HAP-1 (cell line): ENCODE data around the gene PLD4.

Source experiments
- DNase-seq, 2 experiments: peaks; one replicate each; pipeline ENCODE4 v3.0.0-alpha.2; 2016 to 2020; ENCODE audit warnings: low spot score in 2 of 2
- H3K27me3 ChIP-seq: fragments of 250-450 bp; sonication (Bioruptor Pico); 2 replicates; pipeline ENCODE4 v1.5.1; 2020; ENCODE audit warnings: low read depth, mild to moderate bottlenecking, moderate library complexity
- H3K36me3 ChIP-seq: fragments of 250-450 bp; sonication (Bioruptor Pico); replicated peaks from 2 replicates; pipeline ENCODE4 v1.5.1; 2020; ENCODE audit warnings: mild to moderate bottlenecking
- H3K4me1 ChIP-seq: fragments of 250-450 bp; sonication (Bioruptor Pico); 2 replicates; pipeline ENCODE4 v1.5.1; 2020; ENCODE audit warnings: mild to moderate bottlenecking
- H3K4me3 ChIP-seq: fragments of 250-450 bp; sonication (Bioruptor Pico); 2 replicates; pipeline ENCODE4 v1.5.1; 2020; ENCODE audit warnings: mild to moderate bottlenecking, moderate library complexity
- H3K9me3 ChIP-seq: fragments of 250-450 bp; sonication (Bioruptor Pico); 2 replicates; pipeline ENCODE4 v1.5.1; 2020; ENCODE audit warnings: mild to moderate bottlenecking, moderate library complexity
- in situ Hi-C: fragments of 300-500 bp; cut with MboI; formaldehyde crosslinking; loops from 3 replicates; pipeline ENCODE4 v1.14.3; 2020; ENCODE audit warnings: low sequenced_read_pairs, inconsistent platforms, mixed read lengths

PLD4 gene

DNA sequence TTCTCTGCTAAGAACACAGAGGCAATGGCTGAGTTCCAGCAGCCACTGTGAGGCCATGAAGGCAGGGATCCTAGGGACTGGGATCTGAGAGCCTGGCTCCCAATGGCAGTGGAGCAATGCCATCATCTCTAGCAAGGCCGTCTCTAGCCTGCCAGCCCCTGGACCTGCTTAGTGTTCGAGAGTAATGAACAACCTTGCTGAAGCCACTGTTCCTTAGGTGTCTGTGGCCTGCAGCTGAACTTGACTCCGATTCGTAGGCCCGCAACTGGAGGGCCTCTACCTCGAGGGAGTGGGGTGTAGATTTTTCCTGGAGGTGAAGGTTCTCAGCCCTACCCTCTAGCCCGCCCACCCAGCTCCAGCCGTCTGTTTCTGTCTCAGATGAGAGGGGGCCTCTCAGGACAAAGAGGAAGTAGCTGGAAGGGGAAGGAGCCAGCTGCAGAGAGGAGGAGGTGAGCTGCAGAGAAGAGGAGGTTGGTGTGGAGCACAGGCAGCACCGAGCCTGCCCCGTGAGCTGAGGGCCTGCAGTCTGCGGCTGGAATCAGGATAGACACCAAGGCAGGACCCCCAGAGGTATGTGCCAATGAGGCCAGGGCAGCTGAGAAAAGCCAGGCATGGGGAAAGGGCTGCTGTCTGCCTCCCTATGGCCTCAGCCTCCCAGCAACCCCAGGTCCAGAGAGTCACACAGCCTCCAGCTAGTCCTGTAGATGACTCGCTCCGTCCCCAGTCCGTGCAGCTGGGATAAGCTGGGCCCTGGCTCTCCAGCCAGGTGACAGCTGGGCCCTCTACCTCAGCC, at the start of gene PLD4:
TSS of gene PLD4 (plus strand) at position 459 of the 793 bp plus-strand sequence. CDS start 2,262 bp downstream, outside the sequence.
- Histone ChIP-seq H3K27me3 (no peaks in the 10 kb centered on the region), H3K4me1 (no peaks in the 10 kb centered on the region), H3K9me3 (no peaks in the 10 kb centered on the region), H3K36me3 (no peaks in the 10 kb centered on the region), H3K4me3 (no peak within 1 kb of the TSS)
- no peak for DNase-seq
- in situ Hi-C loops, result no loop called here

DNA sequence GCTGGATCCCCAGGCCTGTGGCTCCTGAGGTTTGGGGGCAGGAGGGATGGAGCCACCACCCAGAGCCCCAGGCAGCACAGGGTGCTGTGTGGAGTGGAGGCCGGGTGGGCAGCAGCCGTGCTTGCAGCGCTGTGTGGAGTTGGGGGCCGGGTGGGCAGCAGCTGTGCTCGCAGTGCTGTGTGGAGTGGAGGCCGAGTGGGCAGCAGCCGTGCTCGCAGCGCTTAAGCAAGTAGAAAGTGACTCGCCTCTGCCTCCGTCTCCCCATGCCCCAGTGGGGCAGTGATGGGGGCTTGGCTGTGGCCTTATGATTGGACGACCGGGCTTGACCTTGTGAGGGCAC, 49.3 kb upstream of the PLD4 start:
- in situ Hi-C loops, result no loop called here
- no peaks in the 10 kb centered on the region for H3K4me1 ChIP-seq
- H3K4me3 ChIP-seq, result no peak overlapping the region

GRCh38 chr14:104875811-104876210, 48.9 kb upstream of the PLD4 start:
- no peaks in the 10 kb centered on the region for H3K27me3 ChIP-seq
- in situ Hi-C loops, result no loop called here
- H3K9me3 ChIP-seq, result no peaks in the 10 kb centered on the region
- H3K4me3 ChIP-seq, result no peak overlapping the region
- DNase-seq, result no peak
- H3K36me3 ChIP-seq, result 0 out of 2 replicates have a peak, but pooled peaks cover 4% of the 10 kb centered on the region
- H3K4me1 ChIP-seq, result no peaks in the 10 kb centered on the region

More for the DNA sequence above, 49.3 kb upstream of the PLD4 start:
- DNase-seq, result no peak
- H3K9me3 ChIP-seq, result no peaks in the 10 kb centered on the region
- H3K36me3 ChIP-seq, result 0 out of 2 replicates have a peak, but pooled peaks cover 3% of the 10 kb centered on the region
- H3K27me3 ChIP-seq, result no peaks in the 10 kb centered on the region

DNA sequence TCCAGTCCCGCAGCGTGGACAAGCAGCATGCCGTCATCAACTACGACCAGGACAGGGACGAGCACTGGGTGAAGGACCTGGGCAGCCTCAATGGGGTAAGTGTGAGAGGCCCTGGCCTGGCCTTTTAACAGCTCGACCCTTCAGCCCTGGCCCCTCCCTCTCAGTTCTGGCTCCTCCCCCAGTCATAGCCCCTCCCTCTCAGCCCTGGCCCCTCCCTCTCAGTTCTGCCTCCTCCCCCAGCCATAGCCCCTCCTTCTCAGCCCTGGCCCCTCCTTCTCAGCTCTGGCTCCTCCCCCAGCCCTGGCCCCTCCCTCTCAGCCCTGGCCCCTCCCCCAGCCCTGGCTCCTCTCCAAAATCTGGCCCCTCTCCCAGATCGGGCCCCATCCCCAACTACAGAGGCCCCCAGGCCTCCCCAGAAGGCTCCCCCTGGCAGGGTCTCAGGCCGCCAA, 48.4 kb upstream of the PLD4 start:
- Histone ChIP-seq H3K4me1 (no peaks in the 10 kb centered on the region), H3K27me3 (no peaks in the 10 kb centered on the region), H3K36me3 (0 out of 2 replicates have a peak, but pooled peaks cover 4% of the 10 kb centered on the region), H3K9me3 (no peaks in the 10 kb centered on the region), H3K4me3 (no peak overlapping the region)
- in situ Hi-C loops, result no loop called here
- peak in 1 of 2 experiments; percentile 62 for DNase-seq

- Histone ChIP-seq H3K4me1 (no peaks in the 10 kb centered on the region), H3K27me3 (no peaks in the 10 kb centered on the region), H3K4me3 (no peak overlapping the region), H3K36me3 (0 out of 2 replicates have a peak, but pooled peaks cover 4% of the 10 kb centered on the region), H3K9me3 (no peaks in the 10 kb centered on the region)
- in situ Hi-C loops, result no loop called here
- no peak for DNase-seq
Measured at GRCh38 chr14:104877066-104877805, 47.4 kb upstream of the PLD4 start.

GRCh38 chr14:104877806-104878550, 46.7 kb upstream of the PLD4 start:
- Histone ChIP-seq H3K27me3 (no peaks in the 10 kb centered on the region), H3K36me3 (0 out of 2 replicates have a peak, but pooled peaks cover 4% of the 10 kb centered on the region), H3K4me1 (no peaks in the 10 kb centered on the region), H3K9me3 (no peaks in the 10 kb centered on the region), H3K4me3 (no peak overlapping the region)
- in situ Hi-C loops, result no loop called here
- no peak for DNase-seq

DNA sequence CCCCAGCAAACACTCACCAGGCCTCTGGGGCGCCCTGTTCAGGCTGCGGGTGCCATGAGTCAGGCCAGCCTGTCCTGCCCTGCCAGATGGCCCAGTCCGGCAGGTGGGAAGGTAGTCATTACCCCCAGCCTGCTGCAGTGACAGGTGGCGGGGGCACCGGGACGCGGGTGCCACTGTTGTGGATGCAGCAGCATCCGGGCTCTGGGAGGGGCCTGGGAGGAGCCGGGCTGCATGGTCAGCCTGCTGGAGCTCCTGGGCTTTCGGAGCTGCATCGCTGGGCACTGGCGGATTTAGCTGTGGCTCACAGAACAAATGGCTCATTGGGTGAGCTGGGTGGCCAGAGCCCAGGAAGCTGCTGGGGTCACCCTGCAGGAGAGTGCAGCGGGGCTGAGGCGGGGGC, 46.1 kb upstream of the PLD4 start:
- H3K4me3 ChIP-seq, result no peak overlapping the region
- in situ Hi-C loops, result no loop called here
- no peak for DNase-seq
- no peaks in the 10 kb centered on the region for H3K4me1 ChIP-seq
- no peaks in the 10 kb centered on the region for H3K27me3 ChIP-seq
- H3K36me3 ChIP-seq, result peaks cover 7% of the 10 kb centered on the region
- H3K9me3 ChIP-seq, result no peaks in the 10 kb centered on the region

DNA sequence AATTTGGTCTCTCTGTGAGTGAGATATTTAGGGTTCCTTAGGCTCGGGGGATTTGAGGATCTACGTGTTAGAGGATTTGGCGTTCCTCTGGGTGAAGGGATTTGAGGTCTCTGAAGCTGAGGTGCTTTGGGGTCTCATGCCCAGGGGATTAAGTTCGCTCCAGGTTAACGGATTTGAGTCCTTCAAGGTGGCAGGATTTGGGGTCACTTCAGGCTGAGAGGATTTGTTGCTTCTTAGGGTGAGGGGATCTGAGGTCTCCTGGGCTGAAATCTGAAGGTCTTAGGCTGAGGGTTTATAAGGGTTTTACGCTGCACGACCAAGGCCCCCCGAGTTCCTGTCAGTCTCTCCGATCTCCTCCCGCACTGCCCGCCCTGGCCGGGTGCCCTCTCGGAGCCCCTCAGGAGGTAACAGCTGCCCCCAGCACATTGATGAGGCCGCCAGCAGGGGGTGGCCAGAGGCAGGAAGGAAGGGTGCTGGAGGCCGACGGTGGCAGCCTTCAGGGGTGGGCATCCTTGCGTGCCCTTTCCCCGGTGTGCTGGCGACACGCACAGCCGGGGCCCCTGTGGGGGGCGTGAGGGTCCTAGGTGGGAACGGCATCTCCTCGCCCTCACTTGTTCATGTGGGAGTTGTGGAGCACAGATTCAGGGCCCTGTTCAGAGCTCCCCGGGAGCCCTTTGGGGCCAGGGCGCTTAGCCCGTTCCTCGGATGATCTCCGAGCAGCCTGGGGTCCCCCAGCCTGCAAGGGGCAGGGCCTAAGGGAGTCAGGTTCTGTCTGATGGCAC, 45.3 kb upstream of the PLD4 start:
- DNase-seq, result no peak
- in situ Hi-C loops, result no loop called here
- Histone ChIP-seq H3K4me1 (no peaks in the 10 kb centered on the region), H3K9me3 (no peaks in the 10 kb centered on the region), H3K36me3 (peaks cover 11% of the 10 kb centered on the region), H3K4me3 (no peak overlapping the region), H3K27me3 (no peaks in the 10 kb centered on the region)

- DNase-seq, result no peak
- in situ Hi-C loops, result no loop called here
- Histone ChIP-seq H3K9me3 (no peaks in the 10 kb centered on the region), H3K36me3 (peaks cover 11% of the 10 kb centered on the region), H3K4me3 (no peak overlapping the region), H3K27me3 (no peaks in the 10 kb centered on the region), H3K4me1 (no peaks in the 10 kb centered on the region)
Measured at GRCh38 chr14:104879983-104880565, 44.6 kb upstream of the PLD4 start.

DNA sequence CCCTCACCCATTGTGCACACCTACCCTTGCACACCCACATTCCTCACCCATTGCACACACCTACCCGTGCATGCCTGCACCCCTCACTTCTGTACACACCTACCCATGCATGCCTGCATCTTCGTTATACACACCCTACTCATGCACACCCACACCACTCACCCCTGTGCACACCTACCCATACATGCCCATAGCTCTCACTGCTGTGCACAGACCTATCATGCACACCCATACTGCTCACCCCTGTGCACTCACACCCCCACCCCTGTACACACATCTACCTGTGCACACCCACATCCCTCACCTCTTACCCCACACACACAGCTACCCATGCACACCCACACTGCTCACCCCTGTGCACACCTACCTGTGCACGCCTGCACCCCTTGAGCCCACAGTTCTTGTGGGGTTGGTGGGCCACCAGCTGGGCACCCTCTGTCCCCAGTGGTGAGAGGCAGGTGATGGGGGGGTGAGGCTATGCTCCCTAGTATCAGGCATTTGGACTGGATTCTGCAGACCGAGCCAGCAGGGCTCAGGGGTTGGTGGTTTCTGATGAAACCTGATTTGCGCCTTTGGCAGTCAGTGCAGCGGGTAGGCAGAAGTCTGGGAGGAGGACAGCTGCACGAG, 44.0 kb upstream of the PLD4 start:
- in situ Hi-C loops, result no loop called here
- Histone ChIP-seq H3K9me3 (no peaks in the 10 kb centered on the region), H3K4me1 (no peaks in the 10 kb centered on the region), H3K36me3 (peaks cover 14% of the 10 kb centered on the region), H3K27me3 (no peaks in the 10 kb centered on the region), H3K4me3 (no peak overlapping the region)
- DNase-seq, result no peak

GRCh38 chr14:104881369-104881979, 43.2 kb upstream of the PLD4 start:
- no peak for DNase-seq
- Histone ChIP-seq H3K27me3 (no peaks in the 10 kb centered on the region), H3K4me1 (no peaks in the 10 kb centered on the region), H3K4me3 (no peak overlapping the region), H3K9me3 (no peaks in the 10 kb centered on the region), H3K36me3 (peaks cover 17% of the 10 kb centered on the region)
- in situ Hi-C loops, result no loop called here

DNA sequence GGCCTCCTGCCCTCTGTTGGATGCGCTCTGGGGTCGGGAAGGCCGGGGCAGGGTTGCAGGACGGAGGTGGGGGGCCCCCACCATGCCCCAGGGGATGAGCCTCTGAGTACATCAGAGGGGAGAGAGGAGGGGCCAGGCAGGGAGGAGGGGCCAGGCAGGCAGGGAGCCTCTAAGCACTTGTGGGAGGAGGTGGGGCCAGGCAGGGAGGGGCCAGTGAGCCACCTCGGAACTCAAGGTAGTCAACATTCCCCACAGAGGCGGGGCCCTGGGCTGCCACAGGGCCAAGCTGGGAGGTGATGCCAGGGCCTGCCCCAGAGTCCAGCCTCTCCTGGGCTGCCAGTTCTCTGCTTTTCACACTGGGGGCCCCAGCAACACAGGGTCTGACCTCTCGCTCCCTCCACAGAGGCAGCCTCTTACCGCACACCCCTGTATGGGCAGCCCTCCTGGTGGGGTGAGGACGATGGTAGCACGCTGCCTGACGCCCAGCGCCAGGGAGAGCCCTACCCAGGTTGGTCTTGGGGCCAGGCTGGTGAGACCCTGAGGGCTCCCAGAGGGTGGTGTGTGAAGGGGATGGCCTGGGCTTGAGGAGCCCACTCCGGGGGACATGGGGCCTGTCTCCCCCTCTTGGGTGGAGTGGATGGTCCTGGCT, 42.2 kb upstream of the PLD4 start:
- Histone ChIP-seq H3K4me3 (no peak overlapping the region), H3K9me3 (no peaks in the 10 kb centered on the region), H3K27me3 (no peaks in the 10 kb centered on the region), H3K4me1 (no peaks in the 10 kb centered on the region), H3K36me3 (peaks cover 19% of the 10 kb centered on the region)
- DNase-seq, result peak; percentile 16 to 78
- in situ Hi-C loops, result no loop called here
